ENCODE results near the gene CEBPZOS.

- TF ChIP-seq CTCF (IDR thresholded peaks at IDR 0.05), result no peak
- TF ChIP-seq POLR2A (IDR thresholded peaks at IDR 0.05), result no peak
- no peak for TF ChIP-seq POLR2AphosphoS5 (IDR thresholded peaks at IDR 0.05)
Measured at GRCh38 chr2:37211212-37211611, 14.9 kb downstream of the CEBPZOS start.

Data from stomach (tissue), 4 donors.